HG03520 (cell line): Measurements from ENCODE around the gene GP9.

Experiments
- ATAC-seq: cut with Tn5 transposase; IDR thresholded peaks from one replicate; pipeline ENCODE4 v1.9.1; 2021; ENCODE audit warnings: mild to moderate bottlenecking, moderate library complexity; ENCODE audit not compliant: unreplicated experiment

Gene GP9

GRCh38 chr3:129060276-129061022, at the start of gene GP9:
GP9 (plus strand) TSS chr3:129060779; CDS start chr3:129061740, 961 bp downstream.
- ATAC-seq: no peak

GRCh38 chr3:129013491-129013891, 47.1 kb upstream of the GP9 start:
- no peak for ATAC-seq

- ATAC-seq: no peak
Observed at GRCh38 chr3:129014148-129014547, 46.4 kb upstream of the GP9 start.

- no peak for ATAC-seq
Observed at GRCh38 chr3:129014793-129015345, 45.7 kb upstream of the GP9 start.

- no peak for ATAC-seq
Observed at GRCh38 chr3:129015388-129016105, 45.0 kb upstream of the GP9 start.

- ATAC-seq: no peak
Observed at GRCh38 chr3:129016356-129016719, 44.2 kb upstream of the GP9 start.

GRCh38 chr3:129016720-129017483, 43.7 kb upstream of the GP9 start:
- no peak for ATAC-seq

GRCh38 chr3:129017484-129017899, 43.1 kb upstream of the GP9 start:
- ATAC-seq: no peak

- no peak for ATAC-seq
Observed at GRCh38 chr3:129018271-129018670, 42.3 kb upstream of the GP9 start.

- ATAC-seq: no peak
Observed at GRCh38 chr3:129018751-129019150, 41.8 kb upstream of the GP9 start.

- ATAC-seq: no peak
Observed at GRCh38 chr3:129019266-129019665, 41.3 kb upstream of the GP9 start.

- no peak for ATAC-seq
Observed at GRCh38 chr3:129020691-129021090, 39.9 kb upstream of the GP9 start.

GRCh38 chr3:129021140-129021551, 39.4 kb upstream of the GP9 start:
- no peak for ATAC-seq

GRCh38 chr3:129022114-129023007, 38.2 kb upstream of the GP9 start:
- no peak for ATAC-seq

- ATAC-seq: no peak
Observed at GRCh38 chr3:129023008-129023358, 37.6 kb upstream of the GP9 start.

- ATAC-seq: no peak
Observed at GRCh38 chr3:129023909-129024308, 36.7 kb upstream of the GP9 start.

- no peak for ATAC-seq
Observed at GRCh38 chr3:129025108-129025507, 35.5 kb upstream of the GP9 start.

GRCh38 chr3:129025691-129026435, 34.7 kb upstream of the GP9 start:
- ATAC-seq: no peak

GRCh38 chr3:129026728-129027543, 33.6 kb upstream of the GP9 start:
- ATAC-seq: peak; percentile 99
